Fibroblast of upper back skin (primary cell): Measurements from ENCODE around the gene SH3D19.
A peak's percentile ranks its signal among the peaks of the same experiment; 100 is the strongest.

Source experiments
- DNase-seq: peaks from one replicate; pipeline ENCODE4 v3.0.0-alpha.2; 2013

Gene SH3D19

GRCh38 chr4:151184523-151185458, 140.6 kb downstream of the SH3D19 start:
- peak; percentile 51 for DNase-seq

DNA sequence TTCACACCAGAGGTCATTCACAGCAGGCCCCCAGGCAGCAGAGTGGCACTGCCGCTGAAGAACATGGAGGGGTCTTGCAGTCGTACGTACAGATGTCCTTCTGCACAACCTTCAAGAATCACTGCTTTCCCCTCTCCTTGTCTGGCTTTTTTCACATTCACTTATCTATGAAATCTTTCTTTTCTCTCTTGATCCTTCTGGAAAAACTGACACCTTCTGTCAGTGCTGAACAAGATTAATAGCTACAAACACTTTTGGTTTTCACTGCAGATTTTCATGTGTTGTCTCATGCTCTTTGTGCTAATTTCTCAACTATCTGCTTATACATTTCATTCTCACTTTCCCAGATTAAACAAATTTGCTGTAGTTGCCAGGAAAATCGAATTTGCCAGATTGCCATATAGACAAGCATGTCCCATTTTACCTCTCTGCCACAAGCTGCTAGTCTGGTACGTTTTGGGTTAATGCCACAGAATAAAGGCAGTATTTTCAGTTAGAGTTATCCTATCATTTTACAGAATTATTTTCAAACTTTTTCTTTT, 142.9 kb downstream of the SH3D19 start:
- DNase-seq = no peak

DNA sequence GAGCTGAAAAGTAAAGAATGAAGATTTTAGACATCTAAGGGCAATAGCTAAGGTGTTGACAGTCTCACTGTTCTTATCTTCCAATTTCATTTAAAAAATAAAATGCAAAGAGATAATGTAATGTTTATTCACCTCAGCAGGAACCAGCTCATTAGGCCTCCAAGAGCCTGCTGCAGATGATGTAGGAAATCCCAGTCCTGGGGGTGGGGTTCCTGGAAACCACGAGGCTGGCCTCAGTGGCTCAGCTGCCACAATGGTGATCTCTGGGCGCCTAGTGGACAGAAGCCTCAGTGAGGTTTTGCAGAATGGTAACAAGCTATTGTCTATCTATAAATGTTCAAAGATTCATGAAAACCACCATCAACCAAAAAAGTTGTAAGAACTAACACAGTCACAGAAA, 148.7 kb downstream of the SH3D19 start:
- no peak for DNase-seq

DNA sequence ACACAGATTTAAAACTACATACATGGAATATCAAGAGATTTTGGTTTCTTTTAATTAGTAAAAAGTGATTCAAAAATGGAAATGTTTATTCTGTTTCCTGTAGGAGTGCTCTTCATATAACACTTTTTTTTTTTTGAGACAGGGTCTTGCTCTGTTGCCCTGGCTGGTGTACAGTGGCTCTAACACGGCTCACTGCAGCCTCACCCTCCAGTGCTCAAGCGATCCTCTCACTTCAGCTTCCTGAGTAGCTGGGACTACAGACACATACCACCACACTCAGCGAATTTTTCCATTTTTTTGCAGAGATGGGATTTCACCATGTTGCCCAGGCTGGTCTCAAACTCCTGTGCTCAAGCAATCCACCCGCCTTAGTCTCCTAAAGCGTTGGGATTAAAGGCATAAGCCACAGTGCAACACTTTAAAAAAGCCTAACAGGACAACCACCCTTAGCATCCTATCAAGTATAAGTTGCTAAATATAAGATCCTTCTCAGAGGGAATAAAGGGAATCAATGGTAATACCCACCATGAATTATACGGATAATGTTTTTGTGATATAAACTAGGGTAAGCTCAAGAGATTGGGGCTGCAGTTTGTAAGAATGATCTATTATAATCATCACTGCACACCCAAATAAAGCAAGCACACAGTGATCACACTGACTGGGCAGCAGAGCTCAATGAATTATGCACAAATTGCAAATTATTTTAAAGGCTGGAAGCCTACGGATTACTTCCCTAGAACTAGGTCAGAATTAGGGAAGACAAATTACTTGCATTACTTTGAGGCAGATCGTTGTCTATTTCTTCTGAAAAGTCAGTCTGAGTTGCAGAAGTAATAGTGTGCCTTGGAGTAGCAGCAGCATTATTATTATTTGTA, 149.4 kb downstream of the SH3D19 start:
- no peak for DNase-seq

DNA sequence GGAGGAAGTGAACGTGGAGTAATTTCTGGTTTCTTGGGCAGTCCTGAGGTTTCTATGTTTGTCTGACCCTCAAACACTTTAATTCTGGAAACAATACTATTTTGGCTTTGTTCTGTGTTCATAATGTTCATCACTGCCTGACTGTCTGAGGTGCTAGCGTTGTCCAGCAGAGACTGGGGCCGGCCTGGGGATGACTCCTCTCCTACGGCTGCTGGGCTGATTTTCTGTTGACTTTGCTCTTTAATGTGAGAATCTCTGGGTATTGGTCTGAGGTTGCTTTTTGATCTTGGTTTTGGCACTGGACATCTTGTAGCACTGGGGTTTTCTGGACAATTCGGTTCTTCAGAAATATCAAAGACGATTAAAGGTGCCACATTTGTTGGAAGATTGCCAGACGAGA, 150.2 kb downstream of the SH3D19 start:
- DNase-seq = no peak

- DNase-seq = no peak
Measured at GRCh38 chr4:151174784-151175183, 150.6 kb downstream of the SH3D19 start.

DNA sequence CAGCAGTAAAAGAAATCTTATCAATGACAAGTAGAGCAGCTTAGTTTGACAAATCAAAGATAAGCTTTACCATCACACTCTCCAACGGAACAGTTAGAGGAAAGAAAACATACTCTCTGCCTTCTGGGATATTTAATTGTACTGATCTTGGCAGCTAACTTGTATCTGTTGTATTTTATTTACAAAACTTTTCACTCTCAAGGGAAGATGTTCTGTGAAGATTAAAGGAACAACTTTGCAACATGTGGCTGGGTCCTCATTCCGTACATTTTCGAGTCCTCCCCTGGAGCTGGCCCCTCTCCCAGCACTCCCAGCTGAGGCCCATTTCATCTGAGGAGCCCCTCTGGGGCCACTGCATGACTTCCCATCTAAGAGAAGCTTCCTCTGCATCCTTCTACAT, 151.5 kb downstream of the SH3D19 start:
- peak; percentile 57 for DNase-seq

- DNase-seq = peak; percentile 78
Measured at GRCh38 chr4:151169900-151170299, 155.5 kb downstream of the SH3D19 start.

GRCh38 chr4:151169223-151169622, 156.2 kb downstream of the SH3D19 start:
- DNase-seq = peak; percentile 98

DNA sequence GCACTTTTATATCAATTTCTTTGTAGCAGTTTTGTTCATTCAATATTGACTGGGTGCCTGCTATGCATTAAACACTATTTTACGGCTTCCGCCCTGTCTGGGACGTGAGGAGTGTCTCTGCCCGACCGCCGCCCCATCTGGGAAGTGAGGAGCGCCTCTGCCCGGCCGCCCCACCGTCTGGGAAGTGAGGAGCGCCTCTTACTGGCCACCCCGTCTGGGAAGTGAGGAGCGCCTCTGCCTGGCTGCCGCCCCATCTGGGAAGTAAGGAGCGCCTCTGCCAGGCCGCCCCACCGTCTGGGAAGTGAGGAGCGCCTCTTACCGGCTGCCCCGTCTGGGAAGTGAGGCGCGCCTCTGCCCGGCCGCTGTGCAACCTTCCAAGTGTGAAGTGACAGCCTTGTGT, 157.8 kb downstream of the SH3D19 start:
- DNase-seq = no peak

DNA sequence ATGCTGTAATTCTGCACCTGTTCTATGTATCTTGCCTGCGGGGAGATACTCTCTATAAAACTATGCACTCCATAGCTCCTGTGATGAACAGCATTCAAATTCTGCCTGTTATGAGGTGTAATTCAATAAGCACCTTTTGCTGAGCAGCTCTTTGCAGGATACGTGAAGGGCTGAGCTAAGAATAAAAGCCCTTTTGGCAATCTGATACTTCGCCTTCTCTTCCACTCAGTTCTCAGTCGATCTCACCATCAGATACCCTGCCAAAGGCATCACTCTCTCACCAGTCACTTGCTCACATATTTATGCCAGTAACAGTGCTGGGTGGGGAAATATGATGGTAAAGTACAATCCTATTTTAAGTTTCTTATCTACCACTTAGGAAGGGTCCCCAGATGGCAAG, 158.8 kb downstream of the SH3D19 start:
- no peak for DNase-seq

GRCh38 chr4:151165205-151166000, 160.0 kb downstream of the SH3D19 start:
- no peak for DNase-seq

GRCh38 chr4:151163855-151164254, 161.6 kb downstream of the SH3D19 start:
- no peak for DNase-seq

- no peak for DNase-seq
Measured at GRCh38 chr4:151158979-151159378, 166.4 kb downstream of the SH3D19 start.

GRCh38 chr4:151157543-151157942, 167.9 kb downstream of the SH3D19 start:
- DNase-seq = no peak

- no peak for DNase-seq
Measured at GRCh38 chr4:151153585-151153984, 171.8 kb downstream of the SH3D19 start.

DNA sequence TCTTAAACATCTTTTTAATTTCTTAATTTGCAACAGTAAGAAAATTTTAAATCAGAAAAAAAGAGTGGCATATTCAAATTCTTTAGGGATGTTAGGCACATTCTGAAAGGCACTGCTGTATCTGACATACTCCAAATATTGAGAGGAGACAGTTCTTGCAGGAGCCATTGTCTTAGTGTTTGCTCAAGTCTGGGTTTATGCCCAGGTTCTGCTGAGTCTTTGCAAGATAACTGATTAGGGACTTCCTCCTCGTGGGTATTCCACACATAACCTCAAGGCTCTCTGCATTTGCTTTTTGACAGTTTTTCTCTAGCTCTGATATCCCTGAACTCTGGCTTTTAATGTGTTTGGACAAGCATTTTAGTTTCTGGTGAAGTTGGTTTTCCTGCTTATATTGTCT, 173.4 kb downstream of the SH3D19 start:
- no peak for DNase-seq

GRCh38 chr4:151150821-151151580, 174.4 kb downstream of the SH3D19 start:
- DNase-seq = no peak

DNA sequence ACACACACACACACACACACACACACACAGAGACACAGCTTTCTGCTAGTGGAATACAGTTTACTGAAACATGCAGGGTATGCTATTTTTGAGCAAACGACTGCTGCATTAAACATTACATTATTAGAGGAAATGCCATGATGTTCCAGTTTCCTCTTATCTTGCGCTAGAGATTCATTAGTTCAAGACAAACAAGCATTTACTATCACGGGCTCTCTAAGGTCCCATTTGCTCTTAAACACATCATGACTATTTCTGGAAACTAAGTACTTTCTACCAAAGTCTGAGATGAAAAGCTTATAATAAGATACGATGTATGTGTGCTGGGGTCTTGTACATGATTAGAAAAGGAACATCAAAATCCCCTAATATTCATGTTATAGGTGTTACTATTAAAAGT, 177.1 kb downstream of the SH3D19 start:
- DNase-seq = no peak

DNA sequence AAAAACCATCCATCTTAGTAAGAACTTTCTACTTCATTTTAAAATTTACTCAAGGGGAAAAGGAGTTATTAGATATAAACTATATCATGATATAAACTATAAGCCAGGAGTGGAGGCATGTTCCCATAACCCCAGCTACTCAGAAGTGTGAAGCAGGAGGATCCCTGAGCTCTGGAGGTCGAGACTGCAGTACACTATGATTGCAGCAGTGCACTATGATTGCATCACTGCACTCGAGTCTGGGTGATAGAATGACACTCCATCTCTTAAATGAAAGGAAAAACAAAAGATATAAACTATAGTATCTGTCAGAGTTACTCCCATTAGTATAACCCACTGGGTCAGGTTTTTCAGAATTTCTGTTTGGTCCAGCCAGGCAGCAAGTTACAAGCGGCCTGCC, 178.4 kb downstream of the SH3D19 start:
- peak; percentile 16 for DNase-seq

DNA sequence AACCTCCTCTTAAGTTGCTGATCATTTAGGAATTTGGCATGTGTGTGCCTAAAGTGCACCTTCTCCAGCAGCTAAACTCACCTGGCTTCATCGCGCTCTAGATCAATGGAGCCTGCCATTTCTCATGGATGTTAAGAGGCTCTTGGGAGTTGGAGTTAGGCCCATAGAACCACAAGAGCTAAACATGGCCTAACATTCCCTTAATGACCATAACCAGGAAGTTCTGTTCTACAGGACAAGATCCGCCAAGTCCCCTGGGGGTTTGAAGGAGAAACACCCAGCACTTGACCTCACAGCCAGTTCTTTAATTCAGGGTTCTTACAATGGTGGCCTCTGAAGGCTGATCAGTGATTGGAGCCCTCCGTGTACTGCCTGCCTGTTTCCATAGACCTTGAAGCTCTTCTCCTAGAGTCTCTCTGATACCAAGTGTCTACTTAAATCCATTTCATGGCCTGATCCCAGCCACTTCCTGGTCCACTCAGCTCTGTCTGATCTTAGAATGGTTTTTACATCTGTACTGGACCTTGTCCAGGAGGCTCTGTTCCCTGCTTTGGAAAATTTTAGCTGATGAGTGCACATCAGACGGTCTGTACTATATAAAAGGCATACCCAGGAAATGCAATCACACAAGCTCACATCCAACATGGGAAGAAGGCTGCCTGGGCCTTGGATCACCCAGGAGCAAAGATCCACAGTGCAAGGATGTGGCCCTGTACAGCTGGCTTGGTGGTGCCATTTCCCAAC, 180.9 kb downstream of the SH3D19 start:
- no peak for DNase-seq
